ES-I3 (cell line): ENCODE results near the gene REG3G.

ENCODE experiments used
- H3K36me3 ChIP-seq: 2 replicates; pipeline ENCODE4 v1.6.1; 2013; ENCODE audit warnings: mild to moderate bottlenecking, low read length, control low read depth, moderate library complexity; ENCODE audit not compliant: insufficient read depth
- H3K4me1 ChIP-seq: 2 replicates; pipeline ENCODE4 v1.6.1; 2013; ENCODE audit warnings: mild to moderate bottlenecking, control low read depth, low read length; ENCODE audit not compliant: insufficient read depth
- H3K9ac ChIP-seq: 2 replicates; pipeline ENCODE4 v1.6.1; 2013; ENCODE audit warnings: low read depth, mild to moderate bottlenecking, low read length, moderate library complexity
- H3K9me3 ChIP-seq: 2 replicates; pipeline ENCODE4 v1.6.1; 2013; ENCODE audit warnings: mild to moderate bottlenecking, low read length, moderate library complexity; ENCODE audit not compliant: control insufficient read depth, insufficient read depth

The REG3G gene

GRCh38 chr2:79025421-79025820 lies at the start of gene REG3G:
REG3G (plus strand) TSS chr2:79025702; CDS start chr2:79026094, 392 bp downstream.
- no peaks in the 10 kb centered on the region for H3K4me1 ChIP-seq
- H3K9ac ChIP-seq, result no peak within 1 kb of the TSS
- no peaks in the 10 kb centered on the region for H3K9me3 ChIP-seq
- no peaks in the 10 kb centered on the region for H3K36me3 ChIP-seq

GRCh38 chr2:78977661-78978145 lies 47.8 kb upstream of the REG3G start:
- Histone ChIP-seq H3K4me1 (peaks cover 10% of the 10 kb centered on the region), H3K9ac (no peak overlapping the region), H3K36me3 (no peaks in the 10 kb centered on the region), H3K9me3 (no peaks in the 10 kb centered on the region)

- Histone ChIP-seq H3K4me1 (peaks cover 10% of the 10 kb centered on the region), H3K9me3 (no peaks in the 10 kb centered on the region), H3K36me3 (no peaks in the 10 kb centered on the region), H3K9ac (no peak overlapping the region)
These were observed 47.2 kb upstream of the REG3G start for GRCh38 chr2:78978340-78978739.

GRCh38 chr2:78979380-78980151 lies 45.9 kb upstream of the REG3G start:
- H3K36me3 ChIP-seq, result no peaks in the 10 kb centered on the region
- peak overlapping the region; percentile 36; the same call in 1 of the 2 replicates for H3K9ac ChIP-seq
- peaks cover 10% of the 10 kb centered on the region for H3K4me1 ChIP-seq
- H3K9me3 ChIP-seq, result no peaks in the 10 kb centered on the region

- Histone ChIP-seq H3K4me1 (peaks cover 10% of the 10 kb centered on the region), H3K9me3 (no peaks in the 10 kb centered on the region), H3K36me3 (no peaks in the 10 kb centered on the region), H3K9ac (no peak overlapping the region)
These were observed 45.4 kb upstream of the REG3G start for GRCh38 chr2:78980152-78980465.

- Histone ChIP-seq H3K9me3 (no peaks in the 10 kb centered on the region), H3K4me1 (peaks cover 10% of the 10 kb centered on the region), H3K9ac (no peak overlapping the region), H3K36me3 (no peaks in the 10 kb centered on the region)
These were observed 44.6 kb upstream of the REG3G start for GRCh38 chr2:78980871-78981270.

- Histone ChIP-seq H3K9ac (no peak overlapping the region), H3K9me3 (no peaks in the 10 kb centered on the region), H3K36me3 (no peaks in the 10 kb centered on the region), H3K4me1 (peaks cover 9% of the 10 kb centered on the region)
These were observed 42.7 kb upstream of the REG3G start for GRCh38 chr2:78982638-78983330.

GRCh38 chr2:78984386-78984785 lies 41.1 kb upstream of the REG3G start:
- H3K36me3 ChIP-seq, result no peaks in the 10 kb centered on the region
- H3K4me1 ChIP-seq, result no peaks in the 10 kb centered on the region
- no peaks in the 10 kb centered on the region for H3K9me3 ChIP-seq
- no peak overlapping the region for H3K9ac ChIP-seq

- Histone ChIP-seq H3K36me3 (no peaks in the 10 kb centered on the region), H3K9ac (no peak overlapping the region), H3K9me3 (no peaks in the 10 kb centered on the region), H3K4me1 (no peaks in the 10 kb centered on the region)
These were observed 39.9 kb upstream of the REG3G start for GRCh38 chr2:78985558-78985957.

- Histone ChIP-seq H3K9ac (no peak overlapping the region), H3K9me3 (no peaks in the 10 kb centered on the region), H3K36me3 (no peaks in the 10 kb centered on the region), H3K4me1 (no peaks in the 10 kb centered on the region)
These were observed 36.5 kb upstream of the REG3G start for GRCh38 chr2:78989051-78989450.

GRCh38 chr2:78992451-78992806 lies 33.1 kb upstream of the REG3G start:
- peak overlapping the region; percentile 50; the same call in 1 of the 2 replicates for H3K9ac ChIP-seq

GRCh38 chr2:78992807-78993517 lies 32.5 kb upstream of the REG3G start:
- Histone ChIP-seq H3K9ac (peak overlapping the region; percentile 50; the same call in 1 of the 2 replicates), H3K9me3 (no peaks in the 10 kb centered on the region), H3K36me3 (no peaks in the 10 kb centered on the region), H3K4me1 (no peaks in the 10 kb centered on the region)

More at GRCh38 chr2:78992451-78992806, 33.1 kb upstream of the REG3G start:
- no peaks in the 10 kb centered on the region for H3K36me3 ChIP-seq
- no peaks in the 10 kb centered on the region for H3K9me3 ChIP-seq
- H3K4me1 ChIP-seq, result no peaks in the 10 kb centered on the region

- Histone ChIP-seq H3K9me3 (no peaks in the 10 kb centered on the region), H3K9ac (peak overlapping the region; percentile 50; the same call in 1 of the 2 replicates), H3K36me3 (no peaks in the 10 kb centered on the region), H3K4me1 (no peaks in the 10 kb centered on the region)
These were observed 31.9 kb upstream of the REG3G start for GRCh38 chr2:78993518-78994148.

GRCh38 chr2:78994789-78995188 lies 30.7 kb upstream of the REG3G start:
- no peaks in the 10 kb centered on the region for H3K9me3 ChIP-seq
- no peaks in the 10 kb centered on the region for H3K36me3 ChIP-seq
- no peaks in the 10 kb centered on the region for H3K4me1 ChIP-seq
- no peak overlapping the region for H3K9ac ChIP-seq
